Colon (tissue), 2 donors: ENCODE results near the gene NELFB.
"Not testable (repeated sequence)": the region's sequence is repeated elsewhere in the genome, so short reads cannot be mapped to it uniquely, and the experiment has no call there.

Experiments used
- FAIRE-seq: peaks from 2 replicates; lab custom pipeline; 2012; peaks lifted over from hg19 to GRCh38; lab: Jason Lieb, UNC
- donor health status: control.
- donor health status: control.

Gene NELFB

GRCh38 chr9:137234758-137235423 is 20.2 kb upstream of the NELFB start:
- FAIRE-seq: no peak

- no peak for FAIRE-seq
Observed at GRCh38 chr9:137235424-137236237, 19.5 kb upstream of the NELFB start.

DNA sequence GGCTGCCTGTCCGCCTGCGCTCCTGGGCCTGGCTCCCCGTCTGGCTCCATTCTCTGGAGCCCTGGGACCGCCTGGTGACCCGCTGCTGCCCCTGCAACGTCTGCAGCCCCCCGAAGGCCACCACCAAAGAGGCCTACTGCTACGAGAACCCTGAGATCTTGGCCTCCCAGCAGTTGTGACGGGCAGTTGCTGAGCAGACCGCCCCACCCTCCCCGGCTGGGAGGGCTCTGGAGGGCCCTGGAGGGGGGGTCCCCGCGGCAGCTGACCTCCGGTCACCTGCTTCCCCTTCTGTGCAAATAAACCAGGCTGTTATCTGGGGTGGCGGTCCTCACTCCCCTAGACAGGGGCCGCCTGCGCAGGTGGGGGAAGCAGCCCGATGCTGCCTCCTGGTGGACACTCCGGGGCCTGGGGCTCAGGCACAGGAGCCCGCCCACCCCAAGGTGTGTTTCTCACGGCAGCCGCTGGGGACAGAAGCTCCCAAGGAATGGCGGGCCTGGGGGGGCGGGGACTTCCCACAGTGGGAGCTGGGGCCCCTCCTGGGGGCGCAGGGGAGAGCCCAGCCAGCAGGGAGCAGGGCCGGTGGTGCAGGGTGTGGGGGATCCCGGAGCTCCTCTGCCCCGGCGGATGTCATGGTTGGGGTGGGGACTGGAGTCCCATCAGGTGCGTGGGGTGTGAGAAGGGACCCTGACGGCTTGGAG is 18.7 kb upstream of the NELFB start:
- no peak for FAIRE-seq

DNA sequence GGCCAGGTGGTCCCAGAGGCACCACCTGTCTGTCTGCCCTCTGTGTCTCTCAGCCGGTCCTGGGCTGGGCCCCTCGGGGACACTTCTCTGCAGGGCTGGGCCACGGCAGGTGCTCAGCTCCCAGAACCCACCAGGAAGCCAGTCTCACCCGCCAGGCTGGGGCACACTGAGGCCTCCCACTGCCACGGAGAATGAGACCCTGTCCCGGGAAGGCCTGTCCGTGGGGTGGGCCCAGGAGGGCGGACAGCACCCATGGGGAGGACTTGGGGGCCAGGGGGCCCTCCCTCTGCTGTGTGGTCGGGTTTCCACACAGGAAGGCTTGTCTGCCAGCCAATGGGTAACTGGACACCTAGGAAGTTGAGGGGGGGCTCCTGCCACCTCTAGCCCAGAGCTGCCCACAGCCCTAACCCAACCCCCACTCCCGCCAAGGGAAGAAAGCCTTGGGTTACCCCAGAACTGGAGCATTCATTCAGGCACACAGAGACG is 18.1 kb upstream of the NELFB start:
- FAIRE-seq: no peak

DNA sequence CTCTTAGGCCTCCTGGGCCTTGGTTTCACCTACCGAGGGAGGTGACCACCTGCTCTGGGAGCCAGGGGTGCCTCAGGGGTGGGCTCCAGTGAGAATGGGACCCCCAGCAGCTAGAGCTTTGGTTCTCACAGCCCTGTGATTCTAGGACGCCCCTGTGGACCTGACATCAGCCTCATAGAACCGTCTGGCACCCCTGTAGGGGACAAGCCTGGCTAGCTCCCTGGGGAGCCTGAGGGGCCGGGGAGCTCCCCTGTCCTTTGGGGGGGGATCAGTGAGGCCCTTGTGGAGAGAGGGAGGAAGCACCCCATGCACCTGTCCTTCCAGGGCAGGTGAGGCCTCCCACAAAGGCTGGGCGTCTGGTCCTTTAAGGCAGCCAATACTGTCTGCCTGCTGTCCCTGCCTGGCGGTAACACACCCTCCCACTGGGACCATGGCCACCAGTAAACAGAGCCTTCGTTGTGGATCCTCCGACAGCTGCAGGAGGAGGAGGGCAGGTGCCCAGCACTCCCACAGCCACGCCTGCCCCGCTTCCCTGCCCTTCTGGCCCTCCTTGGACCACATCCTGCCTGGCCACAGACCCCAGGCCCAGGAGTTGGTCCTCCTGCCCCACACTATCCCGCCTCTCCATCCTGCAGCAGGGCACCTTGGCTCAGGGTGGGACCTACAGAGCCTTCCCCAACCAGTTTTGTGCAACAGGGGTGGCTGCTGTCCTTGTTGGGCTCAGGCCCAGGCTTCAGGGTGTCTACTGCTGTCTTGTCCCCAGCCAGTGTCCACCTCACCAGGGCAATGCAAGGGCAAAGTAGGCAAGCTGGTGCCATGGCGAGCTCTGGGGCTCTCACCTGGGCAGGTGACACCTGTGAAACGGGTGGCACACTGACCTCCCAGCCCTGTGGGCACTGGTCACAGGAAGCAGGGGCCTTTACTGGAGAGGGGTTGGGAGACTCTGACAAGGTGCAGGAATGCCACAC is 17.1 kb upstream of the NELFB start:
- FAIRE-seq: no peak

DNA sequence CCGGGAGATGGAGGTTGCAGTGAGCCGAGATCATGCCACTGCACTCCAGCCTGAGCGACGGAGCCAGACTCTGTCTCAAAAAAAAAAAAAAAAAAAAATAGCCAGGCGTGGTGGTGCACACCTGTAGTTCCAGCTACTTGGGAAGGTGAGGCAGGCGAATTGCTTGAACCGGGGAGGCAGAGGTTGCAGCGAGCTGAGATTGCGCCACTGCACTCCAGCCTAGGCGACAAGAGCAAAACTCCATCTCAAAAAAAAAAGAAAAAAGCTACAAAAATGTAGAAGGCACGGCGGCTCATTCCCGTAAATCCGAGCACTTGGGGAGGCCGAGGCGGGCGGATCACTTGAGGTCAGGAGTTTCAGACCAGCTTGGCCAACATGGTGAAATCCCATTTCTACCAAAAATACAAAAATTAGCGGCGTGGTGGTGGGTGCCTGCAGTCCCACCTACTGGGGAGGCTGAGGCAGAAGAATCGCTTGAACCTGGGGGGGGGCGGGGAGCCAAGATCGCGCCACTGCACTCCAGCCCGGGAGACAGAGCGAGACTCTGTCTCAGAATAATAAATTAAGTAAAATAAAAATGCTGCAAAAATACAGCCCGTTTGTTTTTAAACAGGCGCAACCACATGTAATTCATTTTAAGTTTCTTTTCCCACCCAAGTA is 15.5 kb upstream of the NELFB start:
- not testable (repeated sequence) for FAIRE-seq

- no peak for FAIRE-seq
Observed at GRCh38 chr9:137240318-137240840, 14.7 kb upstream of the NELFB start.

GRCh38 chr9:137240841-137241489 is 14.2 kb upstream of the NELFB start, which contains the start of gene TUBB4B:
TUBB4B (plus strand) TSS chr9:137241287; CDS start chr9:137241361, 74 bp downstream.
- FAIRE-seq: peak; percentile 92

DNA sequence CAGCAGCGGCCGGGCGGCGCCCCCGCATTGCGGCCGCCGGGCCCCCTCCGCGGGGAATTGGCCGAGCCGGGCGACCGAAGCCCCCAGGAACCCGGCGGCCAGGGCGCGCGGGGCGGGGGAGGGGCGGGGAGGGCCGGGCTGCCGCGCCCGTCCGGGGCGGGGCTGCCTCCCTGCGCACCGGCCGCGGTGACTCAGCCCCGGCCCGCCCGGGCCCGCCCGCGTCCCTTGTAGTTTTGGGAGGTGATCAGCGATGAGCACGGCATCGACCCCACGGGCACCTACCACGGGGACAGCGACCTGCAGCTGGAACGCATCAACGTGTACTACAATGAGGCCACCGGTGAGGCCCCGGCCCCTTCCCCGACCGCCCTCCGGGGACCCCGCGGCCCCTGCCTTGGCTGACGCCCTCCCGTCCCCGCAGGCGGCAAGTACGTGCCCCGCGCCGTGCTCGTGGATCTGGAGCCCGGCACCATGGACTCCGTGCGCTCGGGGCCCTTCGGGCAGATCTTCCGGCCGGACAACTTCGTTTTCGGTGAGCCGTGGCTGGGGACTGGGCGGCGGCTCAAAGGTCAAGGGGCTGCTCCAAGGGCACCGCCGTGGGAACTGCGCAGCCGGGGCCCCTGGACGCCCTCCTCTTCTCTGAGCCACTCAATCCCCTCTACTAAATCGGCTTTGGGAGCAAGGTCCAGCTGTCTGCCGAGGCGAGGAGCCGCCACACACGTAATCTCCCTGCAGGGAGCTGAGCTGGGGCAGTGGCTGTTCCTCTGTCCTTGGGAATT is 13.4 kb upstream of the NELFB start:
- no peak for FAIRE-seq

DNA sequence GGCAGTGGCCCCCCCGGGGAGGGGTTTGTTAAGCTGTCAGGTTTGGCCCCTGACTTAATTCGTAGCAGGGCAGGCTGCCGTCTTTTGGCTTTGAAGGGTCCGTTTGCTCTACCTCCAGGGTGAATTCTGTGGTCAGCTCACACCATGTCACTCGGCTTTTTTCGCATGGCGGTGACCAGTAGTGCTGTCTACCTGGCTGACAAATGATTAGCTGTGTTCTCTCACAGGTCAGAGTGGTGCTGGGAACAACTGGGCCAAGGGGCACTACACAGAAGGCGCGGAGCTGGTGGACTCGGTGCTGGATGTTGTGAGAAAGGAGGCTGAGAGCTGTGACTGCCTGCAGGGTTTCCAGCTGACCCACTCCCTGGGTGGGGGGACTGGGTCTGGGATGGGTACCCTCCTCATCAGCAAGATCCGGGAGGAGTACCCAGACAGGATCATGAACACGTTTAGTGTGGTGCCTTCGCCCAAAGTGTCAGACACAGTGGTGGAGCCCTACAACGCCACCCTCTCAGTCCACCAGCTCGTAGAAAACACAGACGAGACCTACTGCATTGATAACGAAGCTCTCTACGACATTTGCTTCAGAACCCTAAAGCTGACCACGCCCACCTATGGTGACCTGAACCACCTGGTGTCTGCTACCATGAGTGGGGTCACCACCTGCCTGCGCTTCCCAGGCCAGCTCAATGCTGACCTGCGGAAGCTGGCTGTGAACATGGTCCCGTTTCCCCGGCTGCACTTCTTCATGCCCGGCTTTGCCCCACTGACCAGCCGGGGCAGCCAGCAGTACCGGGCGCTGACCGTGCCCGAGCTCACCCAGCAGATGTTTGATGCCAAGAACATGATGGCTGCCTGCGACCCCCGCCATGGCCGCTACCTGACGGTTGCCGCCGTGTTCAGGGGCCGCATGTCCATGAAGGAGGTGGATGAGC is 12.6 kb upstream of the NELFB start:
- no peak for FAIRE-seq

- not testable (repeated sequence) for FAIRE-seq
Observed at GRCh38 chr9:137243266-137243625, 11.9 kb upstream of the NELFB start.

GRCh38 chr9:137243626-137244485 is 11.3 kb upstream of the NELFB start:
- FAIRE-seq: no peak

DNA sequence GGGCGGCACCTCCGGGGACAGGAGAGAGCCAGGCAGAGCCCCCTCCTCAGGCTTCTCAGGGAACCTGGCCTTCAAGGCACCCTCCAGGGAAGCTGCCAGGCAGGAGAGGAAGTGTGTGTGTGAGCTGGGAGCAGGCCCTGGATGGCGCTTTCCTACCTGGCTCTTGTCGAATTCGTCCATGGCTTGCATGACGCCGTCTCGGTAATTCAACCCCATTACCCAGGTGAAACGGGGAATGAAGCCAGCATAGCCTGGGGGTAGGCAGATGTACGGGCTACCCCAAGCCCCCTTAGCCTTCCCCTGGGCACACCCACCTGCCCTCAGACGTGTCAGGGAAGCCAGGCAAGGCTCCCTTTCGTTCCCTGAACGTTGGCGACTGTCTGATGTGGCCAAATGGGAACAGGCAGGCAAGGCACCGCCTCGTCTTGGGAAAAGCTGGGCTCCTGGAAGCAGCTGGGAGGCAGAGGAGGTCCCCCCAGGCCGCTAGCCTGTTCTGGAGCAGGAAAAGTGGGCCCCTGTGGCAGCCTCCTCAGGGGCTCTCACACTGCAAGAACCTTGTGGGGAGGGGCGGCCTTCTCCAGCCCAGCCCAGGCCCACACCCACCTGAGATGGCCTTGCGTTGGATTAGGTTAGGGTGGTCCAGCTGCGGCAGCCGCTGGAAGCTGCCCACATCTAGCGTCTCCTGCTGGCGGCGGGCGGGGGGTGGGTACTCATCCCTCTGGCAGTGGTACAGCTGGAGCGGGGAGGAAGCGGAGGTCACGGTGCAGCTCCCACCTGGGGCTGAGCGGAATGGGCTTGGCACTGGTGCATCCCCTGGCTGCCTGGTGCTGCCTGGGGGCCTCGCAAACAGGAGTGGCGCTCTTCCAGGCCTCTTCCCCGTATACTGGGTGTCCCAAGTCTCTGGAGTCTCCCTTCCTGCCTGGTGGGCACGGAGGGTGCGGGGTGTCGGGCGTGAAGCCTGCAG is 10.4 kb upstream of the NELFB start:
- FAIRE-seq: no peak

- no peak for FAIRE-seq
Observed at GRCh38 chr9:137245450-137246421, 9.4 kb upstream of the NELFB start.
